ENCODE data around the gene ABCA13.

DNA sequence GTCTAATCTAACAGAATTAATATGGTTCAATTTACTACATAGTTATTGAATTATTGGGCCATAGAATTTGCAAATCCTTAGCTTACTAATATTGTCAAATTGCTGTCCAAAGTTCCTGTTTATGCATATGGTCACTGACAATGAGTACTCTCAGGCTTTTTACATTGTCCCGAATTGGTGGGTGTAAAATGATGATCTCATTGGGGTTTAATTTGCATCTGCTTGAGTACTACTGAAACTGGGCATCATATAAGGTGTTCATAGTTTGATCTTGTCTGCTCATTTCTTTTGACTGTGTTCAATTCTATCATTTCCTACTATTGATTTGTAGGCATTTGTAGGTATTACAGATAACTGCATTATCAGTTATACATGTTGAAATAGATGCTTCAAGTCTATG lies 12.7 kb downstream of the ABCA13 start:
- TF ChIP-seq, protein P1, sequence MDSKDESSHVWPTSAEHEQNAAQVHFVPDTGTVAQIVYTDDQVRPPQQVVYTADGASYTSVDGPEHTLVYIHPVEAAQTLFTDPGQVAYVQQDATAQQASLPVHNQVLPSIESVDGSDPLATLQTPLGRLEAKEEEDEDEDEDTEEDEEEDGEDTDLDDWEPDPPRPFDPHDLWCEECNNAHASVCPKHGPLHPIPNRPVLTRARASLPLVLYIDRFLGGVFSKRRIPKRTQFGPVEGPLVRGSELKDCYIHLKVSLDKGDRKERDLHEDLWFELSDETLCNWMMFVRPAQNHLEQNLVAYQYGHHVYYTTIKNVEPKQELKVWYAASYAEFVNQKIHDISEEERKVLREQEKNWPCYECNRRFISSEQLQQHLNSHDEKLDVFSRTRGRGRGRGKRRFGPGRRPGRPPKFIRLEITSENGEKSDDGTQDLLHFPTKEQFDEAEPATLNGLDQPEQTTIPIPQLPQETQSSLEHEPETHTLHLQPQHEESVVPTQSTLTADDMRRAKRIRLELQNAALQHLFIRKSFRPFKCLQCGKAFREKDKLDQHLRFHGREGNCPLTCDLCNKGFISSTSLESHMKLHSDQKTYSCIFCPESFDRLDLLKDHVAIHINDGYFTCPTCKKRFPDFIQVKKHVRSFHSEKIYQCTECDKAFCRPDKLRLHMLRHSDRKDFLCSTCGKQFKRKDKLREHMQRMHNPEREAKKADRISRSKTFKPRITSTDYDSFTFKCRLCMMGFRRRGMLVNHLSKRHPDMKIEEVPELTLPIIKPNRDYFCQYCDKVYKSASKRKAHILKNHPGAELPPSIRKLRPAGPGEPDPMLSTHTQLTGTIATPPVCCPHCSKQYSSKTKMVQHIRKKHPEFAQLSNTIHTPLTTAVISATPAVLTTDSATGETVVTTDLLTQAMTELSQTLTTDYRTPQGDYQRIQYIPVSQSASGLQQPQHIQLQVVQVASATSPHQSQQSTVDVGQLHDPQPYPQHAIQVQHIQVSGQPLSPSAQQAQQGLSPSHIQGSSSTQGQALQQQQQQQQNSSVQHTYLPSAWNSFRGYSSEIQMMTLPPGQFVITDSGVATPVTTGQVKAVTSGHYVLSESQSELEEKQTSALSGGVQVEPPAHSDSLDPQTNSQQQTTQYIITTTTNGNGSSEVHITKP (tag by site-specific recombination; IDR thresholded peaks at IDR 0.05) = no peak
- TF ChIP-seq ZBTB21 (tag by site-specific recombination; IDR thresholded peaks at IDR 0.05) = no peak
- TF ChIP-seq, protein P2, sequence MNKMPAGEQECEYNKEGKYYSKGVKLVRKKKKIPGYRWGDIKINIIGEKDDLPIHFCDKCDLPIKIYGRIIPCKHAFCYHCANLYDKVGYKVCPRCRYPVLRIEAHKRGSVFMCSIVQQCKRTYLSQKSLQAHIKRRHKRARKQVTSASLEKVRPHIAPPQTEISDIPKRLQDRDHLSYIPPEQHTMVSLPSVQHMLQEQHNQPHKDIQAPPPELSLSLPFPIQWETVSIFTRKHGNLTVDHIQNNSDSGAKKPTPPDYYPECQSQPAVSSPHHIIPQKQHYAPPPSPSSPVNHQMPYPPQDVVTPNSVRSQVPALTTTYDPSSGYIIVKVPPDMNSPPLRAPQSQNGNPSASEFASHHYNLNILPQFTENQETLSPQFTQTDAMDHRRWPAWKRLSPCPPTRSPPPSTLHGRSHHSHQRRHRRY (tag by site-specific recombination; IDR thresholded peaks at IDR 0.05) = no peak
